ENCODE measurements around the gene RNF26. TPM values are rescaled to one million over a fixed set of nuclear protein-coding genes. Genes with fewer than 3 reads are reported as not detected.

Gene RNF26
- polyA plus RNA-seq, 1 experiment: 27.1 TPM

DNA sequence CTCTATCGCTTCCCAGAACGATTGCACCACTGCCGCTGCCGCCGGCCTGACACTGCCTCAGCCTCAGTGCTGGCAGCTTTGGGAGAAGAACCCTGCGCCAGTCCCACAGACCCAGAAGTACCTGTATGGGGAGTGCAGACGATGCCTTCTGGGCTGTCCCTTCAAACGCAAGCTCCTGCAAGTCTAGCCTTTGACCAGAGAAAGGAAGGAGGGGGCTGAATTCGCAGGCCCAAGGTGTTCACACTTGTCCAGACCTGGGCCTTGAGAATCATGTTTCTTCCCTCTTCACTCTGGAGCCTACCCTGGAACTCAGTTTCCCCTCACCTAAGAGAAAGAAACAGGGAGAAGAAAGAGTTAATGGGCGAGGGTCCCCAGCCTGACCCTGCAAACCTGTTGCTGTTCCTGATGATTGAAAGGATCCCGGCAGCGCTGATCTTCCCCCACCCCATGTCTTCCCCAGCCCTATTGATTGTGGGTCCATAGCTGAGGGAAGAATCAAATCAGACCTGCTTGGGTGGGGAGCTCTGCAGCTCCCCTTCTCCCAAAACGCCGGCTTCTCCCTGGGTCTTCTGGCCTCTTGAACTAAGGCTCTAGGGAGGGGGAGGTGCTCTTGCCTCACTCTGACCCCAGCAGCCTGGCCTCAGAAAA, 16.6 kb upstream of the RNF26 start:
- H3K9me3 ChIP-seq (ENCODE audit: control insufficient read depth, insufficient read depth, low read length): no peaks in the 10 kb centered on the region; the same call in 1 of the 2 replicates
- DNase-seq (ENCODE audit: low read depth, low spot score): no peak
- peak overlapping the region; percentile 43 for H3K4me3 ChIP-seq (ENCODE audit: low read depth, low read length)
- TF ChIP-seq, protein P1, sequence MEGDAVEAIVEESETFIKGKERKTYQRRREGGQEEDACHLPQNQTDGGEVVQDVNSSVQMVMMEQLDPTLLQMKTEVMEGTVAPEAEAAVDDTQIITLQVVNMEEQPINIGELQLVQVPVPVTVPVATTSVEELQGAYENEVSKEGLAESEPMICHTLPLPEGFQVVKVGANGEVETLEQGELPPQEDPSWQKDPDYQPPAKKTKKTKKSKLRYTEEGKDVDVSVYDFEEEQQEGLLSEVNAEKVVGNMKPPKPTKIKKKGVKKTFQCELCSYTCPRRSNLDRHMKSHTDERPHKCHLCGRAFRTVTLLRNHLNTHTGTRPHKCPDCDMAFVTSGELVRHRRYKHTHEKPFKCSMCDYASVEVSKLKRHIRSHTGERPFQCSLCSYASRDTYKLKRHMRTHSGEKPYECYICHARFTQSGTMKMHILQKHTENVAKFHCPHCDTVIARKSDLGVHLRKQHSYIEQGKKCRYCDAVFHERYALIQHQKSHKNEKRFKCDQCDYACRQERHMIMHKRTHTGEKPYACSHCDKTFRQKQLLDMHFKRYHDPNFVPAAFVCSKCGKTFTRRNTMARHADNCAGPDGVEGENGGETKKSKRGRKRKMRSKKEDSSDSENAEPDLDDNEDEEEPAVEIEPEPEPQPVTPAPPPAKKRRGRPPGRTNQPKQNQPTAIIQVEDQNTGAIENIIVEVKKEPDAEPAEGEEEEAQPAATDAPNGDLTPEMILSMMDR (IDR thresholded peaks at IDR 0.05; ENCODE audit: low read depth, low read length): no peak
- peak overlapping the region; percentile 87 for H3K27ac ChIP-seq (ENCODE audit: low read depth, low read length)
- ChIA-PET POLR2A (interaction anchor here (0.6 to 2.6 kb wide), 6 partner anchors 9 to 261 kb away, joined by 3 to 32 read pairs (median 4); partner anchors contain the start of genes DPAGT1 and RNF26), CTCF (interaction anchor here (1.0 to 8.8 kb wide), 5 partner anchors 21 to 157 kb away, joined by 3 to 161 read pairs (median 4); partner anchors contain the start of gene C1QTNF5)
- H3K27me3 ChIP-seq (ENCODE audit: control insufficient read depth, insufficient read depth, low read length): no peaks in the 10 kb centered on the region

DNA sequence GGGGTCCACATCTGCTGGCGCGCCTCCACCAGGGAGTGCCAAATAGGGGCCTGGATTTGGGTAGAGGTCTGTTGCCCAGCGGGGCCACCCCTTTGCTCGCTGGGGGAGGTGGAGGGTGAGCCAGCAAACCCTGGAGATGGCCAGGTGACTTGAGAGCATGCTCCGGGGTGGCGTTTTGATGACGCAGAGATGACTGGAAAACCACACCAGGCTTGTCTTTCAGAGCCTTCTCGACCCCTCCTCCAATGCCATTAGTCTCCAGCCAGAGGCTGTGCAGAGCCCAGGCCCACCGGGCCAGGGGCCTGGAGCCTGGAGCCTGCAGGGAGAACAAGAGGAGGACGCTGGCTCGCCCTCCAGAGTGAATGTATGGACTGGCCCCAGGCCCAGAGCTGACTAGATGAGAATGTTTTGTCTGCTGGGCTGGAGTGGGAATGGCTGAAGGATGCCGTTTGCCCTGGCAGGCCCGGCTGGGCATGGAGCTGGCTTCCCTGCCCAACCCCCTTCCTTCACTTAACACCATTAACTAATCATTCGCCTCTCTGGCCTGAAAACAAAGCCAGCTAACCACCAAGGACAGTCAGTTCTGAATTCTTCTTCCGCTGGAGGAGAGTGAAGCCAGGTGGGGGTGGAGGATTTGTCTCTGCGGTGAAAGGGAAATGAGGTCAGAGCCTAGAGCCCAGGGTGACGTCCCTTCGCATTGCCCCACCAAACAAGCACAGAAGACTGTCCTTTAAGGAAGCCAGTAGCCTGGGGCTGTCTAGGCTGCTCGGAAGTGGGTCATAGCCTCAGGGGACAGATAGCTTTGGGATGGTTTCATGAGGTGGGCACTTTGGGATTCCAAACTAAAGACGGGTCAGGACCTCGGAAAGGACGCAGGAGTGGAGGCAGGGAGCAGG, 15.8 kb upstream of the RNF26 start:
- no peak for DNase-seq (ENCODE audit: low read depth, low spot score)
- ChIA-PET CTCF (interaction anchor here (1.0 to 8.8 kb wide), 6 partner anchors 21 to 156 kb away, joined by 3 to 161 read pairs (median 4); partner anchors contain the start of gene C1QTNF5), POLR2A (interaction anchor here (1.5 kb wide), 1 partner anchor 19 kb away, joined by 19 read pairs; no protein-coding TSS in a partner anchor)
- H3K27ac ChIP-seq (ENCODE audit: low read depth, low read length): peak overlapping the region; percentile 87
- no peaks in the 10 kb centered on the region; the same call in 1 of the 2 replicates for H3K9me3 ChIP-seq (ENCODE audit: control insufficient read depth, insufficient read depth, low read length)
- TF ChIP-seq, protein P1 (IDR thresholded peaks at IDR 0.05; ENCODE audit: low read depth, low read length): no peak
- no peaks in the 10 kb centered on the region for H3K27me3 ChIP-seq (ENCODE audit: control insufficient read depth, insufficient read depth, low read length)
- H3K4me3 ChIP-seq (ENCODE audit: low read depth, low read length): no peak overlapping the region

GRCh38 chr11:119319136-119319699, 15.1 kb upstream of the RNF26 start:
- H3K4me3 ChIP-seq (ENCODE audit: low read depth, low read length): no peak overlapping the region
- no peaks in the 10 kb centered on the region for H3K27me3 ChIP-seq (ENCODE audit: control insufficient read depth, insufficient read depth, low read length)
- H3K9me3 ChIP-seq (ENCODE audit: control insufficient read depth, insufficient read depth, low read length): no peaks in the 10 kb centered on the region; the same call in 1 of the 2 replicates
- POLR2A ChIA-PET: interaction anchor here (1.5 kb wide), 1 partner anchor 19 kb away, joined by 19 read pairs; no protein-coding TSS in a partner anchor
- TF ChIP-seq, protein P1 (IDR thresholded peaks at IDR 0.05; ENCODE audit: low read depth, low read length): no peak
- peak overlapping the region; percentile 87 for H3K27ac ChIP-seq (ENCODE audit: low read depth, low read length)
- no peak for DNase-seq (ENCODE audit: low read depth, low spot score)
- CTCF ChIA-PET: interaction anchor here (1.0 to 8.8 kb wide), 4 partner anchors 20 to 142 kb away, joined by 3 to 161 read pairs (median 3); partner anchors contain the start of gene C1QTNF5

GRCh38 chr11:119319700-119320239, 14.6 kb upstream of the RNF26 start:
- DNase-seq (ENCODE audit: low read depth, low spot score): no peak
- H3K27ac ChIP-seq (ENCODE audit: low read depth, low read length): peak overlapping the region; percentile 31
- CTCF ChIA-PET: interaction anchor here (1.1 to 8.8 kb wide), 4 partner anchors 19 to 155 kb away, joined by 3 to 161 read pairs (median 22); partner anchors contain the start of gene C1QTNF5

More at GRCh38 chr11:119319700-119320239, 14.6 kb upstream of the RNF26 start:
- TF ChIP-seq, protein P1 (IDR thresholded peaks at IDR 0.05; ENCODE audit: low read depth, low read length): no peak
- Histone ChIP-seq H3K27me3 (ENCODE audit: control insufficient read depth, insufficient read depth, low read length) (no peaks in the 10 kb centered on the region), H3K9me3 (ENCODE audit: control insufficient read depth, insufficient read depth, low read length) (no peaks in the 10 kb centered on the region; the same call in 1 of the 2 replicates), H3K4me3 (ENCODE audit: low read depth, low read length) (no peak overlapping the region)
- POLR2A ChIA-PET: interaction anchor here (1.5 to 2.6 kb wide), 2 partner anchors 18 kb away, joined by 19 to 34 read pairs; no protein-coding TSS in a partner anchor

Measured in AG04450 (cell line).